ENCODE data around the gene MCTP1.

GRCh38 chr5:95048628-95049027 is 236.3 kb downstream of the MCTP1 start:
- TF ChIP-seq ZNF124 (CRISPR knock-in tag; IDR thresholded peaks at IDR 0.05) (no peak), SKIL (CRISPR knock-in tag; IDR thresholded peaks at IDR 0.05; ENCODE audit: borderline replicate concordance) (no peak), FOXA3 (CRISPR knock-in tag; IDR thresholded peaks at IDR 0.05) (no peak), ZNF644 (CRISPR knock-in tag; IDR thresholded peaks at IDR 0.05; ENCODE audit: low read depth) (no peak), FOXJ3 (CRISPR knock-in tag; IDR thresholded peaks at IDR 0.05; ENCODE audit: borderline replicate concordance) (no peak), ZNF468 (CRISPR knock-in tag; IDR thresholded peaks at IDR 0.05) (no peak), KLF15 (CRISPR knock-in tag; IDR thresholded peaks at IDR 0.05; ENCODE audit: borderline replicate concordance) (no peak), ZNF792 (CRISPR knock-in tag; IDR thresholded peaks at IDR 0.05) (no peak), PPARG (CRISPR knock-in tag; conservative IDR thresholded peaks at IDR 0.05) (no peak), HMG20A (CRISPR knock-in tag; IDR thresholded peaks at IDR 0.05; ENCODE audit: borderline replicate concordance) (no peak), CTCF (CRISPR knock-in tag; IDR thresholded peaks at IDR 0.05) (no peak), TCF7 (IDR thresholded peaks at IDR 0.05; ENCODE audit: low read depth) (no peak), ELF1 (CRISPR knock-in tag; IDR thresholded peaks at IDR 0.05) (no peak)
